G401.6 (cell line): ENCODE measurements around the gene STARD10.
"Not testable (repeated sequence)": the region's sequence is repeated elsewhere in the genome, so short reads cannot be mapped to it uniquely, and the experiment has no call there.

Experiments
- FAIRE-seq: peaks from 2 replicates; lab custom pipeline; 2012; peaks lifted over from hg19 to GRCh38; lab: Jason Lieb, UNC

The STARD10 gene

DNA sequence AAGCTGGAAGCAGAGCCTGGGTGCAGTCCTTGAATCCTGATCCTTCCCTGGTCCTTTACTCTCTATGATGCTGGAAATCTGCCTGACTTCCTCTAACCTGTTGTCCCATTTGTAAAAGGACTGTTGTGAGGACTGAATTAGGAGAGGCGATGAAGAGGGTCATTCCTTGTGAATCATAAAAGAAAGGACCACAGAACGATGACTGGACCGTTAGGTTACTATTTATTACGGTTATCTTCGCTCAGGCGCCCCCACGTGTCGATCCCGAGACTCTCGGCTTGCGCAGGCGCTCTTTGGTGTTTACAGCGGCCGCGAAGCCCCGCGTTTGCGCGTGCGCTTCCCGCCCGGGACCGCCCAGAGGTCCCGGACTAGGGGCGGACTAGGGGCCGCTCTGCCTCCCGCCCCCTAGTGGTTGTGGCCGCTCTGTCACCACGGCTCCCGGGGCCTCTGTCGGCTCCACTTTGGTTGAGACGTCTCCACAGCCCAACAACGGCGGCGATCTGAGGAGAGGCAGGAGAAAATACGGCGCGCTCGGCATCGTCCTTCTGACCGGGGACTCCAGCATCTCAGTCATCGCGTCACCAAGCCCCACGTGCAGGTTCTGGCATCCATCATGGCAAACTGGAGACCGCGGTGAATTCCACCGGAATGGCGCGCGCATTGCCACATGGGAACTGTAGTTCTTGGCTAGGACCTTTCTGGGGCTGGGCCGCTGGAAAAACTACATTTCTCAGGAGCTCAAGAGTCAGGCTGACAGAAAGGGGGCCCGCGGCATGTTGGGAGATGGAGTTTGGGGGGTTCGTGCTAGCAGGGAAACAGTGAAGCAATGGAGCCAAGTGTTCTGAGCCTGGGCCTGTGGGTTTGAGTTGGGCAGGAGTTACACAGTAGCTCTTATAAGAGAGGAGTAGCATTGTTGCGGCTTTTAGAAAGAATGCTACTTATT lies at the start of gene STARD10:
Gene STARD10 (minus strand): TSS at position 623 of the 943 bp plus-strand sequence. CDS start 12,866 bp downstream, outside the sequence.
- peak; percentile 95 for FAIRE-seq

GRCh38 chr11:72842653-72843330 lies 48.9 kb upstream of the STARD10 start:
- FAIRE-seq, result no peak

DNA sequence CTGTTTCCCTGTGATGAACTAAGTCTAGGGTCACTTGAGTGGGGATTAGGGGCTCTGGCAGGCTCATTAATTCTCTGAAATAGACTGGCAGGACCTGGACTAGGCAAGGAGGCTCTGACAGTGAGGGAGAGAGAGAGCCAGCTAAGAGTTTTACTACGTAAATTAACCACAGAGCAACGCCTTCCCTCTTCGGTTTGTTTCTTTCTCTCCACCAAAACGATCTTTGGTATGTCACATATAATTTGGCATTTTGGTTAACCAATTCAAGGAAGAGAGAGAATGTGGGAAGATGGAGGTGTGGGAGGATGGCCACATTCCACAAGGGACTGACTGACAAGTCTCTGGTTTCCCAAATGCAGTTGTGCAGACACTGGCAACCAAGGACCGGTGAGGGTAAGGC lies 48.3 kb upstream of the STARD10 start:
- FAIRE-seq, result no peak

DNA sequence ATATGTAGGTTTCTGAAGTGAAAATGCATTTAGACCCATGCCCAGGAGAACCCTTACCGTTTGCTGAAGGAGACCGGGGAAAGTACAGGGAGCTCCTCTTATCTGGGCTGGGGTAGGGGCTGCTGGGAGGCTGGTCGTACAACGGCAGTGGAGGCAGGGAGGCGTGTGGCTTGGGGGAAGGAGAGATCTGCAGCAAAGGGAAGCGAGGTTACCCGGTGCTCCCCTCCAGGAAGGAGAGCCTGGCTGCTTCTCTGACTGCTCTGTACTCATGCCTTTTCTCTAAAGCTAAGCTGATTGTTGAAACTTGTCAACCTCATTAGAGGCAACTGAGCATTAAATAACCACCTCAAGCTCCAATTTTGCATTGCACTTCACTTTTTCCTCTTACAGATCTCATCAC lies 47.5 kb upstream of the STARD10 start:
- no peak for FAIRE-seq

GRCh38 chr11:72840780-72841179 lies 46.9 kb upstream of the STARD10 start:
- no peak for FAIRE-seq

DNA sequence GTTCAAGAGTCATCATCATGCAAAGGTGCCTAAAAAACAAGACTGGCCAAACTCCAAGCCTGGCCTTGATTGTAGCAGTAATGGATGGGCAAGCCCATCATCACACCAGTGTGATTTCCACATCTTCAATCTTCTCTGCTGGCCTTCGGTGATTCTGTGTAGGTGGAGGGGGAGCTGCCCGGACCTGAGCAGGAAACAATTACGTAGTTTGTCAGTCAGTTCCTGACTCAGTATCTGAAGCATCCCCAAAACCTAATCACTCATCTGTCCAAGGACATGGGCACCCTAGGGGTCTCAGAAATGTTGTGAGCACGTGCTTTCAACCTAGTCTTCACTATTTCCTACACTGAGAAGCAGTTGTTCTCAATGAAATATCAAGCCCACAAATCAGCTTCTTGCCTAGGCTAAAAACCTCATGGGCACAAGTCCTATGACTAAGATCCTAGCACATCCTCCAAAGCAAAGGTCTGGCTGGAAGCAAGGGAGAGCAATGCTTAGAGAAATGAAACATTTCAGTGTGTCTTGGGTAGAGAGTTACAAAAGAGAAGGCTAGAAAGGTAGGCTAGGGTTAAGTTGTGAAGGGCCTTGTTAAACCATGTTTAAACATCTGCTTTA lies 45.0 kb upstream of the STARD10 start:
- no peak for FAIRE-seq

GRCh38 chr11:72836111-72836510 lies 42.3 kb upstream of the STARD10 start:
- no peak for FAIRE-seq

DNA sequence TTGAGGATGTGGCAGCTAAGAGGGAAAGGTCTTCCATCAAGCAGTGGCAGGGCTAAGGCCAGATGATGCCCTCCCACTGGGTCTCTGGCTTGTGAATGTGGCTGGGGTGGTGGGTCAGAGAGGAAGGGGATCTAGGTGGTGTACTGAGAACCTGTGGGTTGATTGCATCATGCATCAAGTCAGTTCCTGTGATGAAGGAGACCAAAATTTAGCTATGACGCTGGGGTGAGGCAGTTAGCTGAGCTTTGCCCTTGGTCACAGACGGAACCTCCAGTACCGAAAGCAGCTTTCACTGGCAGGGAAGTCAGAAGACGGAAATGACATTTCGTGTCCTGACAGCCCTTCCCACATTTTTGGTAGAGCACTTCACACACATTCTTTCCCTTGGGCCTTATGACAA lies 41.1 kb upstream of the STARD10 start:
- no peak for FAIRE-seq

GRCh38 chr11:72833811-72834493 lies 40.1 kb upstream of the STARD10 start:
- no peak for FAIRE-seq

DNA sequence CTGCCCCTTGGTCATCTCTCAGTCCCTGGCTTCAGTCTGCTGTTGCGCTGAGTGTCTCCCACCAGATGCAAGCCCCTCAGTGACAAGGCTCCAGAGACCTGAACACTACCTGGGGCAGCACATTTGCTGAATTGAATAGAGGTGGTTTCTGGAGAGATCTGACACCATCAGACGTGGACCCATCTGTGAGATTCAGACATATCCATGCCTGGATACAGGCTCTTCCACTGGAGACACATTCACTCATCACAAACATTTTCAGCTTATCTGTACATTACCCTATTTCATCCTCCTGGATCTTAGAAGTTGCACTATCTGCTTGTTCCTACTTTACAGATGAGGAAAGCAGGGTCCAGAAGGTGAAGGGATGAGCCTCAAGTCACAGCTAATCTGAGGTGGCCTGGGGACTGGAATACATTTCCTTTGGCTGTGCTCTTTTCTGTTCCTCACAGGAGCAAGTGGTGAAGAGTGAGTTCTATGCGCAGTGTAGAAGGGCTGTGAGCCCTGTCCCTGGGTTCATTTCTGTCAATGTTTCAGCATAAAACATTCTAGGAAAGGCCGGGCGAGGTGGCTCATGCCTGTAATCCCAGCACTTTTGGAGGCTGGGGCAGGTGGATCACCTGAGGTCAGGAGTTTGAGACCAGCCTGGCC lies 39.4 kb upstream of the STARD10 start:
- FAIRE-seq, result no peak

DNA sequence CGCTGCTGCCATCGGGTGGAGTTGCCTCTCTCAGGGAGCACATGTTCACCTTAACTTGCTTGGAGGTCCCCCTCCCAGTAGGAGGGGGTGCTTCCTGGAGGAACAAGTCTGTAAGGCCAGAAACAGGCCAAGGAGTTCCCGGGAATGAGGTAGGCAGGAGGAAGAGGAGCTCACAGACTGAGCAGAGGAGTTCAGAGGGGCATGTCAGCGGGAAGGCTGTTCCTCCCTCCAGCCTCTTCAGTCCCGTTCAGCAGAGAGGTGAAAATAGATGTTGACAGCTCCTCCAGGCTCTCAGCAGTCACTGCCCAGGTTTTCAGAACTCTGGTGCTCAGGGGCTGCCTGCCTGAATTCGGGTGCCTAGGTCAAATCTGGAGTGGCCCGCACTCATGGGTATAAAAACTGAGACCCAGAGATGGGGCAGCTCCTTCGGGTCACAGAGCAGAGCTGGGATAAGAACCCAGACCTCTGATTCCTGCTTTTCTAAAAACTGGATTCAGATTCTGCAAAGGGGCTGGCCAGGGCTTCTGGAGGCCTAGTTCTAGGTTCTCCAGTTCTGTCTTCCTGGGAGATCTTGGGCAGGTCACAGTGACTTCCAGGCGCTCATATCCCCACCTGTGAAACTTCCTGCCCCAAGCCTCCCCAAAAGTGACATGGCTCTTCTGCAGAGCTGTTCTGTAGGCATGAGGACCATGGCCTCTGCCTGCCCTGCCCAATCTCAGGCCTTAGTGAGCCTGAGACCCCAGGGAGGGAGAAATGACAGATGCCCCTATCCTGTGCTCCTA lies 38.6 kb upstream of the STARD10 start:
- no peak for FAIRE-seq

GRCh38 chr11:72831521-72832300 lies 37.9 kb upstream of the STARD10 start:
- peak; percentile 93 for FAIRE-seq

DNA sequence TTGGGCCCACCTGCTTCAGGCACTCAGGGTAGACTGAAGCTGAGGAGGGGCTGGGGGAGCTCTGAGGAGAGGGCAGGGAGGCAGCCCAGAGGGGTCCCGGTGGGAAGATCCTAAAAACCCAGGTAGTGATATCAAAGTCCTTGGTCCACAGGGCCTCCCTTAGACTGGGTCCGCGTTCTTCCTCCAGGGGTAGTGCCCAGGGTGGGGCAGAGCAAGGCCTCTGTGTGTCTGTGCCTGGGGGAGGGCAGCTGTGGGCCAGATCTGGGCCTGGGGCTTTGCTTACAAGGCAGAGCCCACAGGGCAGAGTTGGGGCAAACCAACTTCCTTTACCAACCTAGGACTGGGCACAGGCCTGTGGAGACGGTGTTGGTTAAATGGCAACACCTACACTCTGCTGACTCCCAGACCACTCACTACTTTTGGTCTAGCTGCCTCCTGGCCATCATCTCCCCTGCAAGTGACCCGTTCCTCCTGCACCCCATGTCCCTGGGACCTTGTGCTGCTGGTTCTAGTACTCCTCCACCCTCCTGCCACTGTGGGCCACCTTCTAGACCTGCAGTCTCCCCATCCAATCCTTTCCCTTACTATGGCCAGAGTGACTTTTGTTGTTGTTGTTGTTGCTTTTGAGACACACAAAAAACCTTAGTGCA lies 36.2 kb upstream of the STARD10 start:
- no peak for FAIRE-seq

- FAIRE-seq, result no peak
These were observed 35.3 kb upstream of the STARD10 start for GRCh38 chr11:72829178-72829577.

DNA sequence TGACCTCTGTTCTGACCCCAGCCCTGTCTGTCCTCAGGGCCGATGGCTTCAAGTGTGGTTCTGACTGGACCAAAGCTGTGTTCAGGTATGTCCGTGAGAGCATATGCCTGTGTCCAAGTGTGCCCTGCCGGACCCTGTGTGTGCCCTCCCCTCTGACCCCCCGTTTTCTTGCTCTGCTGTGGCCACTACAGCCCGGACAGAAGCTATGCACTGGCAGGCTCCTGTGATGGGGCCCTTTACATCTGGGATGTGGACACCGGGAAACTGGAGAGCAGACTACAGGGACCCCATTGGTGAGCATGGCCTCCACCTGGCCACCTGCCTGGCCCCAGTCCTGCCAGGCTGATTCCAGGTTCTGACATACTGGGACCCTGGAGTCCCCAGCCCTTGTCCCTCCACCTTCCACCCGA lies 34.9 kb upstream of the STARD10 start:
- no peak for FAIRE-seq

DNA sequence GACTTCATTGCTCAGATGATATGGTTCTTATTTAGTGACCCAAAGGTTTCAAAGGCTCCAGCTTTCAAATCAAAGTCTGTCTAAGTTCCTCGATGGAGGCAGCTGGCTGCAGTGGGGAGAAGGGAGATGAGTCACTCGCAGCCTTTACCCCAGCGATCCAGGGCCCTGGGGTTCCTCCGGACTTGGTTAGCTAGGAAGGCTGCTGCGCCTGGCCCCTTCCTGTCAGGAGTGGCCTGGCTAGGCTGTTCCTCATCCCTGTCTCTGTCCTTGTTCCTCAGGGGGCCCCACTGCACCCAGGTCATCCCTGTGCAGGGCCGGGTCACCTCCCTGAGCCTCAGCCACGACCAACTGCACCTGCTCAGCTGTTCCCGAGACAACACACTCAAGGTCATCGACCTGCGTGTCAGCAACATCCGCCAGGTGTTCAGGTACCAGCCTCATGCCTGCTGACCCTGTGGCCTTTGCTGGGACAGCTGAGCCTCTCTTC lies 34.3 kb upstream of the STARD10 start:
- no peak for FAIRE-seq

DNA sequence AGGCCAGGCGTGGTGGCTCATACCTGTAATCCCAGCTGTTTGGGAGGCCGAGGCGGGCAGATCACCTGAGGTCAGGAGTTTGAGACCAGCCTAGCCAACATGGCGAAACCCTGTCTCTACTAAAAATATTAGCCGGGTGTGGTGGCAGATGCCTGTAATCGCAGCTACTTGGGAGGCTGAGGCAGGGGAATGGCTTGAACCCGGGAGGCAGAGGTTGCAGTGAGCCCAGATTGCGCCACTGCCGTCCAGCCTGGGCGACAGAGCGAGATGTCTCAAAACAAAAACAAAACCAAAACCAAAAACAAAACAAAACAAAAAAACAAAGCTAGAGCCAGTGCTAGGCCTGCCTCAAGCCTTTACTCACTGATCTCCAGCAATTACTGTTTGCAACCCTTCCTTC lies 33.8 kb upstream of the STARD10 start:
- not testable (repeated sequence) for FAIRE-seq

DNA sequence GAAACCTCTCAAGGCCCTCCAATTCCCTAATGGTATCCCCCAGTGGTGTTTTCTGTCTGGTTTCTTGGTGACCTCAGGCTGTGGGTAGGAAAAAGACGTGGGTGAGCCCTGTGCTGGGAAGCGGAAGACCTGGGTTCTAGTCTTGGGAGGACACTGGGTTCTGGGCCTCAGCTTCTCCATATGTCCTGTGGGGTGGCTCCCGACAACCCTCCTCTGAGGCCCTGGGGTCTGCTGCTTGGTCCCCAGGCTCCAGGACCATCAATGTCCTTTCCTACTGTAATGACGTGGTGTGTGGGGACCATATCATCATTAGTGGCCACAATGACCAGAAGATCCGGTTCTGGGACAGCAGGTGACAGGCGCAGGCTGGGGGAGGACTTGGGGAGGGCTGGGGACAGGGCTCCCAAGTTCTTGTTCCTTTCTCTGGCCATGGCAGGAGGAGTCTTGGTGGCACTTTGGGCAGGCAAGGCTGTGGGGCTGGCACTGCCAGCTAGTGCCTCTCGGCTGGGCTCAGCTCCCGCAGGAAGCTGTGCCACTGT lies 33.2 kb upstream of the STARD10 start:
- no peak for FAIRE-seq
